ENCODE results near the gene PSAP. TPM values are rescaled to one million over a fixed set of nuclear protein-coding genes. Genes with fewer than 3 reads are reported as not detected.

PSAP gene
- total and polyA plus RNA-seq, 10 donors, result 363 to 1,826 (median 1,412) TPM

DNA sequence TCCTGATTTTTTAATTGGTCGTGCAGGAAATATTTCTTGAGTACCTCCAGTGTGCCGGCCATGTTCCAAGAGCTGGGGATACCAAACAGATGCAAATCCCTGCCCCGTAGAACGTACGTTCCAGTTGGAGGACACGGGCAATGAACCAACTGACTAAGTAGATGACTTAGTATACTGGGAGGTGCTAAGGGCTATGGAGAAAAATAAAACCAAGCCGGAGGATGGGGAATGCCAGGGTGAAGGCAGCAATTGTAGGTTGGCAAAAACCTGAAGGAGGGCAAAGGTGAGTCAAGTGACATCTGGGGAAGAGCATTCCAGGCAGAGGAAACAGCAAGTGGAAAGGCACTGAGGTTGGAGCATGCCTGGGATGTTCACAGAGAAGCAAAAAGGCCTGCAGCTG lies 70.9 kb downstream of the PSAP start:
- WGBS, 5 donors, result 87 to 96% (median 94%) methylated on average over 7 of the region's 7 CpGs
- H3K36me3 ChIP-seq, result no peaks in the 10 kb centered on the region
- no peak overlapping the region for H3K27ac ChIP-seq
- H3K4me3 ChIP-seq, result no peak overlapping the region
- DNase-seq, result peak; percentile 20
- peaks cover 25 to 91% (median 56%) of the 10 kb centered on the region in 6 donors for H3K4me1 ChIP-seq
- no peaks in the 10 kb centered on the region for H3K9me3 ChIP-seq
- intact Hi-C loops (cut with DNase I; ENCODE audit: low total_unique reads), result no loop called here
- TF ChIP-seq POLR2AphosphoS5 (IDR thresholded peaks at IDR 0.05) (no peak), POLR2A (IDR thresholded peaks at IDR 0.05) (no peak)
- TF ChIP-seq, protein P1, sequence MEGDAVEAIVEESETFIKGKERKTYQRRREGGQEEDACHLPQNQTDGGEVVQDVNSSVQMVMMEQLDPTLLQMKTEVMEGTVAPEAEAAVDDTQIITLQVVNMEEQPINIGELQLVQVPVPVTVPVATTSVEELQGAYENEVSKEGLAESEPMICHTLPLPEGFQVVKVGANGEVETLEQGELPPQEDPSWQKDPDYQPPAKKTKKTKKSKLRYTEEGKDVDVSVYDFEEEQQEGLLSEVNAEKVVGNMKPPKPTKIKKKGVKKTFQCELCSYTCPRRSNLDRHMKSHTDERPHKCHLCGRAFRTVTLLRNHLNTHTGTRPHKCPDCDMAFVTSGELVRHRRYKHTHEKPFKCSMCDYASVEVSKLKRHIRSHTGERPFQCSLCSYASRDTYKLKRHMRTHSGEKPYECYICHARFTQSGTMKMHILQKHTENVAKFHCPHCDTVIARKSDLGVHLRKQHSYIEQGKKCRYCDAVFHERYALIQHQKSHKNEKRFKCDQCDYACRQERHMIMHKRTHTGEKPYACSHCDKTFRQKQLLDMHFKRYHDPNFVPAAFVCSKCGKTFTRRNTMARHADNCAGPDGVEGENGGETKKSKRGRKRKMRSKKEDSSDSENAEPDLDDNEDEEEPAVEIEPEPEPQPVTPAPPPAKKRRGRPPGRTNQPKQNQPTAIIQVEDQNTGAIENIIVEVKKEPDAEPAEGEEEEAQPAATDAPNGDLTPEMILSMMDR (IDR thresholded peaks at IDR 0.05 in 8 of 11, conservative IDR thresholded peaks at IDR 0.05 in 3 of 11), result no peak
- H3K27me3 ChIP-seq (replicated peaks in 1 of 7), result no peaks in the 10 kb centered on the region

DNA sequence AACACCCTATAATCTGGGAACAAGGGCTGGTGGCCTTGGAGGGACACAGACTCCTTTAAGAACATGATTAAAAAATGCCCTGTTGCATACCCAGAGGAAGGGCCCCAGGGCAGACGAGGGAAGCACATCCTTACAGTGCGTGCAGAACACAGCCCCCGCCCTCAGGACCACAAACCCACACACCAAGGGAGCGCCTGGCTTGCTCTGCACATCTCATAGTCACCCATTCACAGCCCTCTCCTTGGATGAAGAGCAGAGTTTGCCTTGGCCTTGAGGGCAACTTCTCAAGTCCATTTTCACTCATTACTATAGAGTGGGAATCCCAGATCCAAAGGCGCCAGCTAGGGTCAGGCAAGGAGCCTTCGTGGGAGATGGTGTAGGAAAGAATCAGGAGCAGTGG lies 71.4 kb downstream of the PSAP start:
- no peaks in the 10 kb centered on the region for H3K27me3 ChIP-seq (replicated peaks in 1 of 7)
- intact Hi-C loops (cut with DNase I; ENCODE audit: low total_unique reads), result no loop called here
- H3K9me3 ChIP-seq, result no peaks in the 10 kb centered on the region
- H3K4me1 ChIP-seq, result peaks cover 30 to 96% (median 62%) of the 10 kb centered on the region in 6 donors
- WGBS, 5 donors, result 67 to 81% (median 69%) methylated on average over 6 of the region's 6 CpGs
- peak overlapping the region in 1 of 8 donors; percentile 95 for H3K27ac ChIP-seq
- peak; percentile 54 for DNase-seq
- TF ChIP-seq POLR2AphosphoS5 (IDR thresholded peaks at IDR 0.05) (no peak), POLR2A (IDR thresholded peaks at IDR 0.05) (no peak)
- TF ChIP-seq, protein P1 (IDR thresholded peaks at IDR 0.05 in 8 of 11, conservative IDR thresholded peaks at IDR 0.05 in 3 of 11), result no peak
- no peaks in the 10 kb centered on the region for H3K36me3 ChIP-seq
- H3K4me3 ChIP-seq, result no peak overlapping the region

DNA sequence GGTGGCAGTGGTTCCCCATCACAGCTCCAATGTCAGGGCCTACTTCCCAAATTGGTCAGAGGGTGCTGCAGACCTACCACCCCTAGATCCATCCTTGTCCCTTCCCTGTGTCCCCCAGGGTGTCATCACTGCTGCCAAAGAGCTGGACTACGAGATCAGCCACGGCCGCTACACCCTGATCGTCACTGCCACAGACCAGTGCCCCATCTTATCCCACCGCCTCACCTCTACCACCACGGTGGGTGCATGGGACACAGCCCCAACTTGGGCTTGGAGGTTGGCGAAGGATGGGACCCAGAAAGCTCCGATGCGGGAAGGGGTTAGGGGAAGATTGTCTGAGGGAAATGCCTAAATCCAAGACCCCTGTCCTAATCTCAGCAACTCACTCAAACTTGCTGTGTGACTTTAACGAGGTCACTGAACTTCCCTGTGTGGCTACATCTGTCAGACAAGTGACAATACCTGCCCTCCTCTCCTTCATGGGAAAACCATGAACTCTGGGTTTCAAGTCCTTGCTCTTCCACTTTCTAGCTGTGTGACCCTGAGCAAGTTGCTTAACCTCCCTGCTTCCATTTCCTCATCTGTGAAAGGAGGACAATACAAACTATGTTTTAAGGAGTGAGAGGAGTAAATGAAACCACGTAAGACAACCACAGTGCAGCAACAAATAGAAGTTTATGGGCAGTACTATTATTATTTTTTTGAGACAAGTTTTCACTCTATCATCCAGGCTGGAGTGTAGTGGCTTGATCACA lies 72.8 kb downstream of the PSAP start:
- Histone ChIP-seq H3K36me3 (no peaks in the 10 kb centered on the region), H3K4me3 (no peak overlapping the region), H3K27me3 (replicated peaks in 1 of 7) (no peaks in the 10 kb centered on the region), H3K9me3 (no peaks in the 10 kb centered on the region), H3K27ac (peak overlapping the region in 5 of 8 donors; percentile 4 to 96 (median 43)), H3K4me1 (peaks cover 37 to 100% (median 68%) of the 10 kb centered on the region in 6 donors)
- TF ChIP-seq POLR2A (IDR thresholded peaks at IDR 0.05), result no peak
- TF ChIP-seq POLR2AphosphoS5 (IDR thresholded peaks at IDR 0.05), result no peak
- TF ChIP-seq, protein P1 (IDR thresholded peaks at IDR 0.05 in 8 of 11, conservative IDR thresholded peaks at IDR 0.05 in 3 of 11), result no peak
- peak; percentile 75 for DNase-seq
- 69 to 94% (median 87%) methylated on average over 10 to 11 of the region's 11 CpGs for WGBS, 5 donors
- intact Hi-C loops (cut with DNase I; ENCODE audit: low total_unique reads), result no loop called here

DNA sequence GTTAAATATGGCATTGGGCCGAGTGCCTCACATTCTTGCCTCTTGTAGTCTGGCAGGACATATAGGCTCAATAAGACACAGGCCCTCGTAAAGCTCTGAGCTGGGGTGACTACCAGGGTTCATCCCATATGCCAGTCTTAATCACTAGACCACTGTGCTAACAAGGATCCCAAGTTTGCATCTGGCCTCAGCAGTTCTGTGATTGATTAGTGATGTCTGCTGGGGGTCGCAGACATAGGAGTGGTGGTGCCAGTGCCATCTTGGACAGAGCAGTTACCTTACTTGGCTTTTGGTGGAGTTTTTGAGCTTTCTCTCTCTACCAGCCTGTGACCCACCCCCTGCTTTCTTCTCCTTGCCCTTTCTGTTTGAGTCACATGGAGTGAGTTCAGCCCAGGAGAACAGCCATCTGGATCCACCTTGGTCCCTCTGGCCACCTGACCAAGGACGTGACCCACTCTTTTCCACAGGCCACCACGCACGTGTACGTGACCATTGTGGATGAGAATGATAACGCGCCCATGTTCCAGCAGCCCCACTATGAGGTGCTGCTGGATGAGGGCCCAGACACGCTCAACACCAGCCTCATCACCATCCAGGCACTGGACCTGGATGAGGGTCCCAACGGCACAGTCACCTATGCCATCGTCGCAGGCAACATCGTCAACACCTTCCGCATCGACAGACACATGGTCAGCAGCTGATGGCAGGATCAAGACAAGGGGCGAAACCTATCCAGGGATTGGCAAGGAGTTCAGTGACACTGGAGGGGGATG lies 73.7 kb downstream of the PSAP start:
- Histone ChIP-seq H3K4me1 (peaks cover 34 to 100% (median 66%) of the 10 kb centered on the region in 6 donors), H3K4me3 (peak overlapping the region in 1 of 8 donors; percentile 81), H3K9me3 (no peaks in the 10 kb centered on the region), H3K27me3 (replicated peaks in 1 of 7) (no peaks in the 10 kb centered on the region), H3K36me3 (no peaks in the 10 kb centered on the region), H3K27ac (peak overlapping the region in 4 of 8 donors; percentile 95 to 98 (median 96))
- intact Hi-C loops (cut with DNase I; ENCODE audit: low total_unique reads), result no loop called here
- DNase-seq, result peak; percentile 67
- 91 to 98% (median 97%) methylated on average over 17 of the region's 17 CpGs for WGBS, 5 donors
- no peak for TF ChIP-seq POLR2AphosphoS5 (IDR thresholded peaks at IDR 0.05)
- TF ChIP-seq POLR2A (IDR thresholded peaks at IDR 0.05), result no peak
- TF ChIP-seq, protein P1 (IDR thresholded peaks at IDR 0.05 in 8 of 11, conservative IDR thresholded peaks at IDR 0.05 in 3 of 11), result no peak

All from spleen (tissue), 11 donors.